OCI-LY1 (cell line): ENCODE results near the gene ROCK2.

Experiments used
- CTCF ChIP-seq: fragments of 200-600 bp; sonication (generic), shearing (Covaris generic); IDR thresholded peaks from 2 replicates; pipeline ENCODE4 v1.5.1; 2017; ENCODE audit warnings: mild to moderate bottlenecking, antibody characterized with exemption, low read length, moderate library complexity, mixed read lengths
- EZH2 ChIP-seq: fragments of 200-600 bp; sonication (generic), shearing (Covaris generic); IDR thresholded peaks from 2 replicates; pipeline ENCODE4 v1.8.0; 2017; ENCODE audit warnings: borderline replicate concordance, mixed run types, mild to moderate bottlenecking, antibody characterized with exemption, low read length, moderate library complexity, mixed read lengths

- TF ChIP-seq CTCF (no peak), EZH2 (no peak)
These were observed 190.2 kb downstream of the ROCK2 start for GRCh38 chr2:11154016-11154922.
